ENCODE results near the gene SRL.

The SRL gene

DNA sequence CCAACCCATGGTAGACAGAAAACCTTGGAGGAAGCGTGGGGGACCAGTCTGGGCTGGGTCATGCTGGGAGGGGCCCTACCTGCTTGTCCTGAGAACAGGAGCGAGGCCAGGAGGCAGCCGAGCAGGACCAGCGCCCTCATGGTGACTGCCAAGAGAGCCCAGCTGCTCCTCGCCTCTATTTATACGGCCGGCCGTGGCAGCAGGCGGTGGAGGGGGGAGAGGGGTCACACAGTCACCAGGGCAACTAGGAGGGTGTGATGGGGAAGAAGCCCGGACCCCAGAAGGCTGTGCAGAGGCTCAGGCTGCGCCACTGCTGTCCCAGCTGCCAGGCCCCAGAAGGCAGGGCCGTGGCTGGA is at the start of gene SRL:
SRL (minus strand) TSS at position 153 of the 356 bp plus-strand sequence; CDS start at position 140, 13 bp downstream.
- no peak for DNase-seq

DNA sequence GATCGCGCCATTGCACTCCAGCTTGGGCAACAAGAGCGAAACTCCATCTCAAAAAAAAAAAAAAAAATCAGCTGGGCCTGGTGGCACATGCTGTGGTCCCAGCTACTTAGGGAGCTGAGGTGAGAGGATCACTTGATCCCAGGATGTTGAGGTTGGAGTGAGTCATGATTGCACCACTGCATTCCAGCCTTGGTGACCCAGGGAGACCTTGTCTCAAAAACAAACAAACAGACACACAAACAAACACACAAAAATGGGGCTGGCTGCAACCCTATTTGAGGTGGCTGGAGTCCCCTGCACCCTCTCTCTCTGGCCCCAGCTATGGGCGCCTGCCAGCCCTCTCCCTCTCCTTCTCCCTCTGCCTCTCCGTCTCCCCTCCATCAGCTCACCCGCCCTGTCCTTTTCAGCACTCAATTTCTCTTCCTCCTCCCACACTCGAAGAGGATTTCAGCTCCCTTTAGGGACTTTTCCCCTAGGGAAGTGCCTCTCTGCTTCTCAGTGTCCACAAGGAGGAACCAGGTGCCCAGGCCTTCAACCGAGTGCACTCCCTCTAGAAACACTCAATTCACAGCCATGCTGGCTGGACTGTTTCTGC is 48.5 kb upstream of the SRL start:
- no peak for DNase-seq

DNA sequence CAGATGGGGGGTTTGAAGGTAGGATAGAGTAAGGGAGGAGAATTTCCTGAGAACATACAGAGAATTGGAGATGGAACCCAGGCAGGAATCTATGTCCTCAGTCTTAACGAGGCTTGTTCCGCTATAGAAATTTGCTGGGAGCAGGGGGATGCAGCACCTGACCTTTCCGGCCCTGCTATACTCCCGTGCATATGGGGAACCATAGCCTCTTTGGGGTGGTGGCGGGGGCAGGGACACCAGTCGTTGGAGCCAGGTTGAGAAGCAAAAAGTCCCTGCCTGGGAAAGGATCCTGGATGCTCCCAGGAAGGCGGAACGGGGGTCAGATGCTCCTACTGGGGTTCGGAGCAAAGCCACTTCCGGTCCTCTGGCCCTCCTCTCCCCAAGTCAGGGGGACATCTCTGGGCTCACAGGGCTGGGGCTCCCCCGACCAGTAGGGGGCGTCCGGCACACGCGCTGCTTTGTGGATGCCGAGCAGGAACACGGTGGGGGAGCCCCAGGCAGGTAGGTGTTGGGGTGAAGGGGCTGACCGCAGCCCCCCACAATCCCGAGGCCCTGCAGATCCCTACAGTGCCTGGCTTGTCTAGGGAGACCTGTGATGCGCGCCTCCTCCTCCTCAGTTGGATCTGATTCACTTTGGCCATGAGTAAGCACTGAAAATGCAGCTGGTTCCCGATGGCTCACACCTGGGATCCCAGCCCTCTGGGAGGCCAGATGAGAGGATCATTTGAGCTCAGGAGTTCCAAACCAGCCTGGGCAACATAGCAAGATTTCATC is 46.5 kb upstream of the SRL start:
- peak; percentile 13 for DNase-seq

DNA sequence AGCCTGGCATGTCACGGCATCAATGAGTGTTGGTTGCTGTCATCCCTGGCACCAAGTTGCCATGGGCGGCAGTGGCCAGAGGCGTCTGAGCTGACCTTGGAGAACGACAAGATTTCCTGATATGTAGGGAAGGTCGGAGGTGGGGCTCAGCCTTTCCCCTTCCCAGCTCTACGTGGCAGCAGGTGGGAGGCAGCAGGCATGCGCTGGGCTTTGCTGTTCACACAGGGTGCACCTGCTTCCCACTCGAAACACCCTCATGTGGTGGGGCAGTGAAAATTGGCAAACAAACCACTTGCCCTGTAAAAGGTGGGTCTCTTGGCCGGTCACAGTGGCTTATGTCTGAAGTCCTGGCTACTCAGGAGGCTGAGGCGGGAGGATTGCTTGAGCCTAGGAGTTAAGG is 43.3 kb upstream of the SRL start:
- no peak for DNase-seq

DNA sequence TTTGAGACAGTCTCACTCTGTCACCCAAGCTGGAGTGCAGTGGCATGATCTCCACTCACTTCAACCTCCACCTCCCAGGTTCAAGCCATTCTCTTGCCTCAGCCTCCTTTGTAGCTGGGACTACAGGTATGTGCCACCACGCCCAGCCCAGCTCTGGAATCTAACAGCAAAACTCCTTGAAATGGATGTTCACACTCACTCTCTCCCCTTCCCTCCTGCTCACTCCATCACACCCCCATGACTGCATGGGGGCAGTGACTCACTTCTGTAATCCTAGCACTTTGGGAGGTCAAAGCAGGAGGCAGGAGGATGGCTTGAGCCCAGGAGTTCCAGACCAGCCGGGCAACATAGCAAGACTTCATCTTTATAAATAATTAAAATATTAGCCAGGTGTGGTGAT is 42.1 kb upstream of the SRL start:
- no peak for DNase-seq

DNA sequence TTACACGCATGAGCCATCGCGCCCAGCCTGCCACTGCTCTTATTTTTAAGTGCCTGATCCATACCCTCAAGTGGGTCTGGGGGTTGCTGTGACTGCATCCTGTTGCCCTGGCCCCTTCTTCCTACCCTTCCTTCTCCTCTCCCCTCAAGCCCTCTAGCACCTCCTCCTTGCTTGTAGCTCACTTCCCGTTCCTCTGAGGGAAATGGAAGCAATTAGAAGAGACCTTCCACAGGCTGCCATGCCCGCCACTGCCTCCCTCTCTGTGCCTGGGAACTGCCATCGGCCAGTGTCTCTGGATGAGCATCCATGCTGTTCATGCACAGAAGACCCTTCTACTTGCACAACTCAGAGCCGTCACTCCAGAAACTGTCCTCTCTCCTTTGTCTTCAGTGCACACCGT is 41.6 kb upstream of the SRL start:
- DNase-seq, result no peak

DNA sequence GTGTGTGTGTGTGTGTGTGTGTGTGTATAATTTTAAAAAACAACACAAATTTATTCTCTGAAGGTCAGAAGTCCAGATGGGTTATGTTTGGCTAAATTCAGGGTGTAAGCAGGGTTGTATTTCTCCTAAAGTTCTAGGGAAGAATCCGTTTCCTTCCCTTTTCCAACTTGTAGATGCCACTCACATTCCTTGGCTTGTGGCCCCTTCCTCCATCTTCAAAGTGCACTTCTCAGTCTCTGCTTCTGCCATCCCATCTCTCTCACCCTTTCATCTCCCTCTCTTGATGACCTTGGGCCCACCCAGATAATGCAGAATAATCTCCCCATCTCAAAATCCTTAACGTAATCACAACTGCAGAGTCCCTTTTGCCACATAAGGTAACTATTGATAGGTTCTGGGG is 38.7 kb upstream of the SRL start:
- DNase-seq, result no peak

DNA sequence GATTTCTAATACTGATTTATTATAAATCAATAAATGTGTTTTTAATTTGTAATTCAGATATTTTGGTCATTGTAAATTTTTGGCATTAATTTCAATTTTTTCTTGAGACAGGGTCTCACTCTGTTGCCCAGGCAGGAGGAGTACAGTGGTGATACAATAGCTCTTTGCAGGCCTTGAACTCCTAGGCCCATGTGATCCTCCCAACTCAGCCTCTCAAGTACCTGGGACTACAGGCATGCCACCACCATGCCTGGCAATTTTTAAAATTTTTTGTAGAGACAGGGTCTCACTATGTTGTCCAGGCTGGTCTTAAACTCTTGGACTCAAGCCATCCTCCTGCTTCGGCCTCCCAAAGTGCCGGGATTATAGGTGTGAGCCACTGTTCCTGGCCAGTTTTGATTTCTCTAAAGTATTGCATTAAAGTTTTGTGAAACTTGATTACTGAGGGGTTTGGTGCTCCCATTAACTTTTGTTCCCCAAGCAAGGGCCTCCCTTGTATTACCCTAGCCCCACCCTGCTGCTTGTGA is 36.2 kb upstream of the SRL start:
- no peak for DNase-seq

DNA sequence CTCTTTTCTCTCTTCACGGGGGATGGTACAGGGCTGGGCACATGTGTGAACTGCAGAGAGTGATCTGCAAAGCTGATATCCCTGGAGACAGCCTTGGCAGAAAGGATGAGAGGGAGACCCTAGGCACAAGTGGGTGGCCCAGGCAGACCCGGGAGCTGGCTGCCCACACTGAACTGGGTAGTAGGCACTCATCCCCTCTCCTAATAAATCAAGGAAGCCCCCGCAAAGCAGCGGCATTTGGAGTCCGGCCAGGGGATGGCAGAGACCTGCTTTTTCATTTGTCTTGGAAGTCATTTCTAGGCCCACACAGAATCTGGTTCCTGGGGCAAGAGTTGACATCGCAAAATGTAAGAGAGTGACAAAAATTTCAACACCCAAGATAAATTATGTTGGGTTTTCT is 34.0 kb upstream of the SRL start:
- DNase-seq, result no peak

DNA sequence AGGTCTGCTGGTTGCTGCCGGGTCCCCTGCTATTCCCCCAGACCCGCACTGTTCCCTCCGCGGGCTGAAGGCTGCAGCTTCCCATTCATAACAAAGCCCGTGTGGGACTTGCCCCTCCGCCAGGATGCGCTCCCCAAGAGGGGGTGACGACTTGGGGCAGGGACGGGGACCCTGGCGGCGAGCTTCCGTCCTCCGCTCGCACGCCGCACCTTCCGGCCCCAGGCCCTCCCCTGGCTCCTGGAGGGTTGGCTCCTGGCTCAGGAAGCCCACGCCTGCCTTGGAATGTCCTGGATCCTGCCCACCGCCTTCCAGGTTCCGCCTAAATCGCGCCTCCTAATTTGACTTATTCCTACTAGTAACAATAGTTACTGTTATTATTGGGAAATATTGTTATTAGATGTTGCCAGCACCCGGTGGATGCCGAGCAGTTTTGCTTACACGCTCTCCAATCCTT is 32.0 kb upstream of the SRL start:
- no peak for DNase-seq

DNA sequence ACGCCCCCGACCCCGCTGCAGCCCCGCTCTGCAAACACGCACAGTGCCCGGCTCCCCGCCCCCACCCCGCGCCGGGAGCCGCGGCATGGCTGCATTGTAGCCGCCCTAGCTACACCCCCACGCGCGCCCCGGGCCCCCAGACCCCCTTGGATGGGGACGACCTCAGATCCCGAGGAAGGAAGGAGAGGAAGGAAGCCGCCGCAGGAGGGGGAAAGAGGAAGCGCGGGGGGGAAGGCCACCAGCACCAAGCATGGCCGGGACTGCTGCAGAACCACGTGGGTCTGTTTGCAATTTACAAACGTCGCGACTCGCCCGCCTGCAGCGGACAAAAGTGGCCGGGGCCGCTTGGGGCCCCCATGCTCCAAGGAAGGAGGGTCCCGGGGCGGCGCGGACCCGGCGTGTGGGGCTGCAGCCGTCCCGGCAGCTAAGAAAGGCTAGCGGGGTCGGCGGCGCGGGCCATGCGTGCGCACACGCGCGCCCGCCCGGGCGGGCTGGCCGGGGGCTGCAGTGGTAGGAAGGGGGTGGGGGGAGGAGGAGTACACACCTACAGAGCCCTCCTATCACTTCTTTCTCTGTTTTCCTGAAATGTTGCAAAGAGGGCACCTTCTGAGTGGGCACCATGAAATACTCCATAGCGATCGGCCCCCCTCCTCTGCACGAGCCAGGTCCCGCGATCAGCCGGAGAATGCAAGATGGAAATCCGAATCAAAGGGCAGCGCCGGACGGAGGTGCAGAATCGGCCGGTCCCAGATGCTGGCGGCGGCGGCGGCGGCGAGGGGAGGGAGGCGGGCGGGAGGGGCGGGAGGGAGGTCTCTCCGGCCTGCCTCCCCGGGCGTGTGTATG is 30.5 kb upstream of the SRL start:
- DNase-seq, result peak; percentile 32

DNA sequence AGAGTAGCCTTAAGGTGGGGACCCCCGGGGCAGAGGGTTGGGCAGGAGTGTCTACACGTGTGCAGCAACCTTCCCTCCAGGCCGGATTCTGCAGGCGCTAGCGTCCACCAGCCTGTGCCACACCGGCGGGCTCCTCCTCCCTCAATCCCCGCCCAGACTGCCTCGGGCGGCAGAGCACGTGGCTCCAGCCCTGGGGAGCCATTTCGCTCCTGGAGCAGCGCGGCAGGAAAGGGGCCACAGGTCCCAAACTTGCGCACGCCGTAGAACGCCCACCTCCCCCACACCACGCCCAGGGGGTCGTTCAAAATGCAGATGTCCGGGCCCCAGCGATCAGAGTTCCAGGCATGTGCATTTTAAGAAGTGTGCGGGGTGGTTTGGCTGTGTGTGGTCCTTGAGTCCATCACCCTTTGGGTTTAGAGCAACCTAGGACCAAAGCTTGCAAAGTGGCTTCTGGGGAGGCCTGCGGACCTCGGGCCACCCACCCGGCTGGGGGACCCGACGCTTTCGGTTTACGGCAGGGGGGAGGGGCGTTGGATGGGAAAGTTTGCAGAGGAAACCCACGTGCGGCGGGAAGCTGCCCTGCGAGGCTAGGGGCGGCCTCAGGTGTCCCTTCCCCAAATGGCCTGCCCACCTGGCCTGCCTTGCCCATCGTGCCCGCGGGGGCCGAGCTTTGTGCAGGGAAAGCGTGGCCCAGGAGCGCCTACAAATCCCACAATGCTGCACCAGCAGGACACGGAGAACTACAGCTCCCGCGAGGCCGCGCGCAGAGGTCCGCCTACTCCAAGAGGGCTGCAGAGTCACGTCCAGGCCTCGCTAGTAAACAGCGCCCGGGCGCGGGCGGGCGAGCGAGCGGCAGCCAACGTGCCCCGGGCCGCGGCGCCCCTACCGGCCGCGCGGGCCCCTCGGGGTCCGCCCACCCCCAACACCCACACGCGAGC is 29.6 kb upstream of the SRL start:
- peak; percentile 62 for DNase-seq

DNA sequence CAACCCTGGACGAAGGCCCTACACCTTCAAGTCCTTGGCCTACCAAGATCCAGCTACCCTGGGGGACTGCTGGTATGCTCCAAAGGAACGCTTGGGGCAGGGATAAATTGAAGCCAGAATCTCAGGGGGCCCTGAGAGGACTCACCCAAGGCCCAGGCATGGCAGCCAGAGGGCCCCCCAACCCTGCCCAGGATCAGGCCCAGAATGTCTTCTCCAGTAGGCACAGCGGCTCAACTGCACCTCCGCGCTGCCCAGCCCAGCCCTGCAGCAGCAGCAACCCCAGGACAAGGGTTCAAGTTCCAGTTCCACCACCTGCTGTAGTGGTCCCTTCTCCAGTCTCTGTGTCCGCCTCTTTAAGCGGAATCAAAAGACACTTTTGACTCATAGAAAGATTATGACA is 28.7 kb upstream of the SRL start:
- no peak for DNase-seq

DNA sequence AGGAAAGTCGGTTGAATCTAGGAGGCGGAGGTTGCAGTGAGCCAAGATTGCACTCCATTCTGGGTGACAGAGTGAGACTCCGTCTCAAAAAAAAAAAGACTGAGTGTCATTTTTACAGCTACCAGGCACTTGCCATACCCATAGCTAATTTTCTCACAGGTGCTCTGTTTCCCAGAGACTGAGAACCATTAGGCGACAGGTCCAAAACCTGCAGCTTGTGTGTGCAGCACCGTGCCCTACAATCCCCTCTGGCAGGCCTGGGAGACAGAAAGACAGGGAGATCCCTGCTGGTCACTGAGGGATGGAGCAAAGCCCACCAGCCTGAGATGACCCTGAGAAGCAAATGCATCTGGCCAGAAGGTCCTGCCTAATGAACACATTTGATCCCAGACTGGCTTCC is 28.2 kb upstream of the SRL start:
- no peak for DNase-seq

DNA sequence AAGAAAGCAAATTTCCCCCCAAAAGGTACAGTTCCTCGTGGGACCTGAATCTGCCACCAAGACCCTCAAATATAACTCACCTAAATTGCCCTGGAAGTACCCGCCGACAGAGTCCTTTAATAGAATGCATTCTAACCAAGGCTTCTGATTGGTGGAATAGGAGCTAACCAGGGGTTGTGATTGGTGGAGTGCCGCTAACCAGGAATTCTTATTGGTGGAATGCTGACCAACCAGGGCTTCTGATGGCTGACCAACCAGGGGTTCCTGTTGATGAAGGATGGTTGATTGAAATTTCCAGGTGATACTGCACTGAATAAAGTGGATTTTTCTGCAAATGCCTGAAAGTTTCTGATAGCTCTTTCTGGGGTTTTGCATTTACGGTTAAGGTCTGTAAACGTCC is 24.5 kb upstream of the SRL start:
- DNase-seq, result no peak

DNA sequence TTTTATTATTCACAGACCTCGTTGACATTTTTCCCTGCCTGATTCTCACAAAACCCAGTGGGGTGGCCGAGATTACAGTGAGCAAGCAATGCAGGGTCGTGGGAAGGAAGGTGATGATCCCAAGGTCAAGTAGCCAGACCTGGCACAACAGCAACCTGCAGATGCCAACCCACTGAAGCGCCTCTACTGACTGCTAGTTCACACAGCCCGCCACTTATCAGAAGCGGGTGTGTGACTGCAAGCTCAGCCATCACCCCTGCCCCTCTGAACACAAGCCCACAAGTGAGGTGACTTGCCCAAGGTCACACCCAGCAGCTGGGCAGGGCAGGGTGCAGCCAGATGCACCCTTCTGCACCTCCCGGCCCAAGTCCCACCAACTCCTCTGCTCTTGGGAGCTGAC is 23.8 kb upstream of the SRL start:
- DNase-seq, result no peak

DNA sequence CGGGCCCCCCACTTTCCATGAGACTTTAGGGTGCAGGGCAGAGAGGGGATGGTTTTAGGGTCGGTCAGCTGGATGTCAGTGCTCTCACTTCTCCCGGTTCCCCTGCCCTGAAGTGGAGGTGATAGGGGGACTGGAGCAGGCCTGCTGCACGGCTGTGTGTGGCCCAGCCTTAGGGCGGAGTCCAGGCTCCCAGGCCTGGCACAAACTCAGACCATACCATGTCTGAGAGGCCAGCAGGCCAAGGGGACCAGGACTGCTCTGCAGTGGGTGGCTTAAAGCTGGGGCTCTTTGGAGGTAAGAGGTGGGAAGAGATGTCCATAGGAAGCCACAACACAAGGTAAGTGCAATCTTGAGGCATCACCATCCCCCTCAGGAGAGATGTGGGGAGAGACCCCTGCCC is 22.7 kb upstream of the SRL start:
- no peak for DNase-seq

DNA sequence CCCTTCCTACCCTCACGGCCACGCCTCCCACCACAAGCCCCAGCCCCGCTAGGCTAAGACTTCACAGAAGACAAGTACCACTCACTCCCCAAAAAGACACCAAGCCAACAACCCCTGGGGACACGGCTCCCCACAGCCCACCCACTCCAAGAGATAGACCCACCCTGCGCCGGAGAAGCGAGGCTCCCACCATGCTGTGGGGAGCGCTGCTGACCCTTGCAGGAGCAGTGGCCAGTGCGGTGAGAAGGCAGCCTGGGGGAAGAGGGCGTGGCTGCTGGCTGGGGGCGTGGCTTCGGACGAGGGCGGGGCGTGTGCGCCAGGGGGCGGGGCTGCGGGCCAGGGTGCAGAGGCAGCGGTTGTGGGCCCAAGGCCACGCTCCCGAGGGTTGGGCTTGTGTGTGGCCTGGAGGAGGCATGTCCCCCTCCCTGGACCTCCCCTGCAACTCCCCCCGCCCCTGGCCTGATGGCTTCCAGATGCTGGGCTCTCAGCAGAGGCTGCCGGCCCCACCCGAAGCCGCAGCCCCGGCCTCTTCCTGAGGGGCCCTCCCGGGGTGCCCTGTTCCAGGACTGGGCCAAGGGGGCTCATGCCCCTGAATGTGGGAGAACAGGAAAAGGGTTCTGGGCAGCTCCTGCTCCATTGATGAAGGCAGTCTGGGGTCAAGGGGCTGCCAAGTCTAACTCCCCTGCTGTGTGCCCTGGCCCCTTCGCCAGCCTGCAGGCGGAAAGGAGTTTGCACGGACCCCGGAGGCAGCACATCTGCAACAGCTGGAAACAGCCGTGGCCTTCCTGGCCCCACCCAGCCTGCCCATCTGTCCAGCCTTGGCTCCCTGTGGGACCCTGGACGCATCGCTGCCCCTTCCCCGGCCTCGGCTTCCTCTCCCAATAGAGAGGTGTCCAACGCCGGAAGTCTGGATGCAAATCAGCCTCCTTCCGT is 21.9 kb upstream of the SRL start:
- DNase-seq, result no peak

DNA sequence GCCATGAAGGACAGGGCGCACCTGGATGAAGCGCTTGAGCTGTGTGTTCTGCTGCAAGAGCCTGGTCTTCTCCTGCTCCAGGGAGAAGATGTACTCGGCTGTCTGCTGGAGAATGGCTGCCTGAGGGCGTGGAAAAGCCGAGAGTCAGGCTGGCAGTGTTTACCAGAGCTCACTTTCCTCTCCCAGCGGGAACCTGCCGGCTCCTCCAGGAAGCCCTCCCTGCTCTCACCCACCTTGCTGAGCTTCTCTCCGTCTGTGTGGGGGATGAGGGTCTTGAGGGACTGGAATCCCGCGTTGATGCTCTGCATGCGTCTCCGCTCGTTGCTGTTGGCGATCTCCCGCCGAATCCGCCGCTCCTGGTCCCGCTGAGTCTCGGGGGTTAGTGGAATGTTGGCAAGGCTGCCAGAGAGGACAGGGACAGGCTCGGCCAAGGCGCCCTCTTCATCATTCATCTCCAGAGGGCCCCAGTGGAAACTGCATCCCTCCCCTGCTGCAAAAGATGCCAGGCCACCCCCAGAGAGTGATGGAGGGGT is 20.5 kb upstream of the SRL start:
- DNase-seq, result no peak

DNA sequence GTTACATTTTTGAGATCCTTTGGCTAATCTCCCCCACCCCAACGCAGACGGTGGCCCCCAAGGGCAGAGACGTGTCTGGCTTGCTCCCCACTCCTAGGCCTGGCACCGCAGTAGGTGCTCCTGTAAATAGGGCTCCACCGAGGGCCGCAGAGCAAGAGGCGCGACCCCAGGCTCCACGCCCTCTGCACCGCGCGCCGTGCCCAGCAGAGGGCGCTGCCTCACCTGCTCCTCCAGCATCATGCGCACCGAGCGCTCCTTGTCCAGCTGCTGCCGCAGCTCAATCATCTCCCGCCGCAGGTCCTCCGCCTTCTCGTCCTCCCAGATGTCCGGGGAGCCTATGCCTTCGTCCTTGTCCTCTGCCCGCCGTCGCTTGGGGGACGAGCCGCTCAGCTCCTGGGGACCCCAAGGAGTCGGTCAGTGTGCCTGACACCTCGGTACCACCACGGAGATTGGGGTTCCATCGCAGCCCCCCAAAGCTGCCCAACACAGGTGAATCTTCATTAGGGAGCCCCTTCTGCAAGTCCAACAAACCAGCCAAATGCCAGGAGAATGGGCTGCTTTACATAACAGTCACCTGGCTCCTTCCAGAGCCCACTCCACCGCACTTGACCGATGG is 19.8 kb upstream of the SRL start:
- DNase-seq, result no peak

DNA sequence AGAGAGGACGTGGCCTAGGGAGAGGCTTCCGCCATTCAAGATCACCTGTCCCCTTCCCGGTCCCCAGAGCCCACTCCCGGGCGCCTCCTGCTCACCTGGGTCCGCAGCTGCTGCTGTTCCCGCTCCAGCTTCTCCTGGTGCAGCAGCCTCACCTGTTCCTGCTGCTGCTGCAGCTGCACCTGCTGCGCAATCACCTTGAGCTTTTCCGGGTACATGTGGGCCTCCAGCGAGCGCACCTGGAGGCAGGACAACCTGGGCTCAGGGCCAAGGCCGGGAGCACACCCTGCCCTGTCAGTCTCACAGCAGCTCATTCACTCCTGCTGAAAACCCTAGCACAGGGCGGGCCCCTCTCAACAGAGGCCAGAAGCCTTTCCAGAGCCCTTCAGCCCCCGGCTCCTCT is 18.5 kb upstream of the SRL start:
- DNase-seq, result peak; percentile 44
